Epithelial cell of proximal tubule (primary cell): ENCODE results near the gene FCRL1. TPM values are rescaled to one million over a fixed set of nuclear protein-coding genes. Genes with fewer than 3 reads are reported as not detected.

Experiments
- DNase-seq: peaks from one replicate; pipeline ENCODE4 v3.0.0-alpha.2; 2011; ENCODE audit warnings: low read depth
- H3K4me3 ChIP-seq: 2 replicates; pipeline ENCODE4 v1.5.1; 2011; ENCODE audit warnings: low read depth, mild to moderate bottlenecking, low read length
- total RNA-seq: library from RNA; depleted of rRNA; stranded (reverse); fragments of >200 nt; gene quantifications from 2 replicates; pipeline ENCODE4 v1.2.3, GENCODE V29; 2015
- TF ChIP-seq, protein P1 (sequence below): conservative IDR thresholded peaks from 2 replicates; pipeline ENCODE4 v1.5.1; 2012; ENCODE audit warnings: low read depth, mild to moderate bottlenecking, low read length

The FCRL1 gene
- total RNA-seq, 1 donor from 2014 or later, result not detected

DNA sequence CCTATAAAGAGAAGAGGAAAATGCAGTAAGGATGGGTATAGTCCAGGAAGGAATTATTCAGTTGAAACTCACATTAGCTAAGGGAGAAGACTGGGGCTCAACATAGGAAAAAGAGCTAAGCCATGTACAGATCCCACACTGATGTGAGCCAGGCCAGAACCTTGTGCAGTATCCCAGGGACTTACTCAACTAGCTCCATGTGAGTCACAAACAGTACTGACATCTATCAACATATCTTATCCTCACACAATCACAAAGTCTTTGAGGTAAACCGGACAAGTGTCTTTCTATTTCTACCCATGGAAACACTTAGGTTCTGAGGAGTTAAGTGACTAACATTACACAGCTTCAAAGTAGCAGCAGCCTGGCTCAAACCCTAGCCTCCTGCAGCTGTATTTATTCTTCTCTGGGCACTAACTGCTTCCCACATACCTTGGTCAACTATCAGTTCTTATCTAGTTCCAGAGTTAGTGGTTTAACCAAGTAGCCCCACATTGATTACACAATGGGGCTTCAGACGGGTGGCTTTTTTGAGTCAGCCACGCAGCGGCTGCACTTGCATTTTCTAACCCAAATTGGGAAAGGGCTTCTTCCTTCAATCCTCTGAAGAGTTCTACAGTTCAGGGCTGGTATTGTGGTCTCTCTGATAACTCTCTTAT is 12.2 kb upstream of the FCRL1 start:
- DNase-seq, result no peak
- TF ChIP-seq, protein P1, sequence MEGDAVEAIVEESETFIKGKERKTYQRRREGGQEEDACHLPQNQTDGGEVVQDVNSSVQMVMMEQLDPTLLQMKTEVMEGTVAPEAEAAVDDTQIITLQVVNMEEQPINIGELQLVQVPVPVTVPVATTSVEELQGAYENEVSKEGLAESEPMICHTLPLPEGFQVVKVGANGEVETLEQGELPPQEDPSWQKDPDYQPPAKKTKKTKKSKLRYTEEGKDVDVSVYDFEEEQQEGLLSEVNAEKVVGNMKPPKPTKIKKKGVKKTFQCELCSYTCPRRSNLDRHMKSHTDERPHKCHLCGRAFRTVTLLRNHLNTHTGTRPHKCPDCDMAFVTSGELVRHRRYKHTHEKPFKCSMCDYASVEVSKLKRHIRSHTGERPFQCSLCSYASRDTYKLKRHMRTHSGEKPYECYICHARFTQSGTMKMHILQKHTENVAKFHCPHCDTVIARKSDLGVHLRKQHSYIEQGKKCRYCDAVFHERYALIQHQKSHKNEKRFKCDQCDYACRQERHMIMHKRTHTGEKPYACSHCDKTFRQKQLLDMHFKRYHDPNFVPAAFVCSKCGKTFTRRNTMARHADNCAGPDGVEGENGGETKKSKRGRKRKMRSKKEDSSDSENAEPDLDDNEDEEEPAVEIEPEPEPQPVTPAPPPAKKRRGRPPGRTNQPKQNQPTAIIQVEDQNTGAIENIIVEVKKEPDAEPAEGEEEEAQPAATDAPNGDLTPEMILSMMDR, result no peak
- no peak overlapping the region for H3K4me3 ChIP-seq

DNA sequence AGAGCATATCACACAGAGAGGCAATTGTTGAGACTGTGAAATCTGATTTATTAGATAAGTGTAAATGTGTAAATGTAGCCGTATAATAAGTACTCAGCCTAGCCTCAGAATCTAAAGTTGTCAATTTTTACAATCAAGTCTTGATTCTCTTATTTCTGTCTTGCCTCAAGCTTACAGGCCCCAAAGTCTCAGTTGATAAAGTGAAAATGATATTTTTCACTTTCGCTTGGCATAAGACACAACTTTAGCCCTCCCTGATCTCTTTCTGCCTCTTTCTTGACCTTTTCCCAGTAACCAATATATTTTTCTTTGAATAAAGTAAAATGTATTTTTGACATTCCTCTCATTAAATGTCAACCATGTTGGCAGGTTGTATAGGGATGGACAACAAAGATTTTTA is 11.0 kb upstream of the FCRL1 start:
- H3K4me3 ChIP-seq, result no peak overlapping the region
- DNase-seq, result no peak
- TF ChIP-seq, protein P1, result no peak

DNA sequence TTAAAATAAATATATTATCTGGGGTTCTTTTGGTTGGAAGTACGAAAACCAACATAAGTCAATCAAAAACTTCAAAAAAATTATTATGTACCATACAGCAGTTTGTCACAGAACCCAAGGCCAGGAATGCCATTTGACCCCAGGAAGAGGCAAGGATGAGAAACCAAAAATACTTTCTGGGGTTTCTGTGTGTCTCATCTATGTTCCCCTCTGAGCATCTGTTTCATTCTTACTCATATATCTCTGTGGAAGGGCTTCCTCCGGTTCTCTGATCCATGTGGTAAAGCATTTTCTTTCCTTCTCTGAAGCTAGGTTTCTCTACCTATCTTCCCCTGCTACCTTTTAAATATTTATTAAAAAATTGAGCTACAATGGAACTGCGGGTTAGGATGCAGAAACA is 9.8 kb upstream of the FCRL1 start:
- DNase-seq, result no peak
- TF ChIP-seq, protein P1, result no peak
- H3K4me3 ChIP-seq, result no peak overlapping the region

DNA sequence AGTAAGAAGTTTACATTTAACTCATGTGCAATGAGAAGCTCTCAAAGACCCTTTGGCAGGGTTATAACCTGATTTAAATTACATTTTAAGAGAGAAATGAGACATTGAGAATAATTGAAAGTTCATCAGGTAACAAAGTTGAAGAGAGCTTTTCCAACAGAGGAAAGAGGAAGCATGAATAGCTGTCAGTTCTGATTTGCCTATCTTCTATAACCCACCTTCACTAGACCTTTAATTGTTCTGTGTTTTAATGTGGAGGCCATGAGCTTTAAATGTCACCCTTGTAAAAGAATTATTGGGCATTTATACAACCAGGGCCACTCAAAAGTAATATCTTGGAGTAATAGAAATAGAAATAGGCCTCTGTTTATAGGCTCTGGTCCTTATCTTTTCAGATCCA is 9.3 kb upstream of the FCRL1 start:
- no peak for DNase-seq
- no peak overlapping the region for H3K4me3 ChIP-seq
- TF ChIP-seq, protein P1, result no peak

DNA sequence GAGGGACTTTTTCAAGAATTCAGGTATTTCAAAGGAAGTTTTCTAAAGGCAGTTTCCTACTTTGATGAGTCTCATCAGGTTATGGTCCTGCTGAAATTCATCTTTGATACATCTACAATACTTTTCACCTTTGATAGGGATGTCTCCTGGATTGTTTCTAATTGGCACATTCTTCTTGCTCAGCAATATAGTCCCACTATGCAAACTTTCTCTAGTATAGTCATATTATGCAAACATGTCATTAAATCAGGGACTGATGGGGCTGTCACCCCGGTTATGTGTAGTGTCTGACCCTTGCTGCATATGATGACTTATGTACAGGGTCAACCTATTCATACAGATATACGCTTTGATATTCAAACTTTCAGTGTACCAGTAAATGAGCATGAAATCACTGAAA is 379 bp upstream of the FCRL1 start:
- TF ChIP-seq, protein P1, result no peak
- no peak overlapping the region for H3K4me3 ChIP-seq
- DNase-seq, result no peak

DNA sequence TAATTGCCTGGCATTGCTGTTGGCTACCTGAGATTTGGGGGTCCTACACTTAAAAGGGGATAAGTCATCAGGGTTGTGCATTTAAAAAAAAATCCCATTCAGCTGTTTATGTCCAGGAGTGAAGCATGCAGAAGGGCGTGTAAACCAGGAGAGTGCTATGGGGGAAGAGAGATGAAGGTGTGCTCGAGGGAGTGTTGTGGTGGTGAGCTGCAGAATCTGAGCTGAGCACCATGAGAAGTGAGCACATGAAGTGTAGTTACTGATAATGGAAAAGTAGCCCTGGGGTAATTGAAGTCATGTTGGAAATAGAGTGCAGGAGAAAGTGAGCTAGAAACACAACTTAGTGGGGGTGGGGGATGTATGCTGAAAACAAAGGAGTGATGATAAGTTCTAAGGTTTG is 705 bp downstream of the FCRL1 start:
- H3K4me3 ChIP-seq, result no peak overlapping the region
- DNase-seq, result no peak
- TF ChIP-seq, protein P1, result no peak

DNA sequence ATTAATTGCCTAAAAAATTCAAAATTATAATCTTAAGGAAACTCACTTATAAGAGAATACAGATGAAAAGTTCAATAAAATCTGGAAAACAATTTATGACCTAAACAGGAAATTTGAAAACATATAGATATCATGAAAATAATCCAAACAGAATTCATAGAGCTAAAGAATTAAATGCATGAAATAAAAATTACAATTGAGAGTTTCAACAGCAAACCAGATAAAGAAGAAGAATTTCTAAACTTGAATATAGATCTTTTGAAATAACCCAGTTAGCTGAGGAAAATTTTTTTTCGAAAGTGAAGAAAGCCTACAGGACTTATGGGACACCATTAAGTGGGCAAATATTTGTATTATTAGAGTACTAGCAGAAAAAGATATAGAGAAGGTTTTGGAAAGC is 6.7 kb downstream of the FCRL1 start:
- TF ChIP-seq, protein P1, result no peak
- DNase-seq, result no peak
- H3K4me3 ChIP-seq, result no peak overlapping the region
